ENCODE measurements around the gene KCTD16.

DNA sequence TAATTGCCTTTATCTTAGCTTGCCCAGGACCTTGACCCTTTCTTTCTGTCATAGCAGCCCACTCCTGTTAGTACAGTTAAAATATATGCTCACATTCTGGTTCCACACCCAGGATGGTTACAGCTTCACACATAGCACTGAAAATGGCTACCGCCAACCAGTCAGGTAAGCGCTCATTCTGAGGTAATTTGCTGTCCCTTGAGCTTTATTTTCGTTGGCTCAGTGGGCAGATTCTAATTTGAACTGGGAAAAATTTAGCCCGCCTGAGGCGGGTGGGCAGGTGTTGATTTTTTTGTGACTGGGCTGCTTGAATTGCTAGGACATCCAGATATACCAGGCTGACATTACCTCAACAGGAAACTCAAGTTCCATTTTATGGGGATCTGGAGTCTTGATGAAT is 137.5 kb downstream of the KCTD16 start:
- TF ChIP-seq, protein P1, sequence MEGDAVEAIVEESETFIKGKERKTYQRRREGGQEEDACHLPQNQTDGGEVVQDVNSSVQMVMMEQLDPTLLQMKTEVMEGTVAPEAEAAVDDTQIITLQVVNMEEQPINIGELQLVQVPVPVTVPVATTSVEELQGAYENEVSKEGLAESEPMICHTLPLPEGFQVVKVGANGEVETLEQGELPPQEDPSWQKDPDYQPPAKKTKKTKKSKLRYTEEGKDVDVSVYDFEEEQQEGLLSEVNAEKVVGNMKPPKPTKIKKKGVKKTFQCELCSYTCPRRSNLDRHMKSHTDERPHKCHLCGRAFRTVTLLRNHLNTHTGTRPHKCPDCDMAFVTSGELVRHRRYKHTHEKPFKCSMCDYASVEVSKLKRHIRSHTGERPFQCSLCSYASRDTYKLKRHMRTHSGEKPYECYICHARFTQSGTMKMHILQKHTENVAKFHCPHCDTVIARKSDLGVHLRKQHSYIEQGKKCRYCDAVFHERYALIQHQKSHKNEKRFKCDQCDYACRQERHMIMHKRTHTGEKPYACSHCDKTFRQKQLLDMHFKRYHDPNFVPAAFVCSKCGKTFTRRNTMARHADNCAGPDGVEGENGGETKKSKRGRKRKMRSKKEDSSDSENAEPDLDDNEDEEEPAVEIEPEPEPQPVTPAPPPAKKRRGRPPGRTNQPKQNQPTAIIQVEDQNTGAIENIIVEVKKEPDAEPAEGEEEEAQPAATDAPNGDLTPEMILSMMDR (IDR thresholded peaks at IDR 0.05) = no peak
- TF ChIP-seq POLR2A (IDR thresholded peaks at IDR 0.05) = no peak

Measured in Peyer's patch (tissue), 4 donors.